GM21367 (cell line): ENCODE results near the gene CTDP1.

Experiments
- ATAC-seq: cut with Tn5 transposase; IDR thresholded peaks from one replicate; pipeline ENCODE4 v1.9.1; 2021; ENCODE audit not compliant: unreplicated experiment

The CTDP1 gene

DNA sequence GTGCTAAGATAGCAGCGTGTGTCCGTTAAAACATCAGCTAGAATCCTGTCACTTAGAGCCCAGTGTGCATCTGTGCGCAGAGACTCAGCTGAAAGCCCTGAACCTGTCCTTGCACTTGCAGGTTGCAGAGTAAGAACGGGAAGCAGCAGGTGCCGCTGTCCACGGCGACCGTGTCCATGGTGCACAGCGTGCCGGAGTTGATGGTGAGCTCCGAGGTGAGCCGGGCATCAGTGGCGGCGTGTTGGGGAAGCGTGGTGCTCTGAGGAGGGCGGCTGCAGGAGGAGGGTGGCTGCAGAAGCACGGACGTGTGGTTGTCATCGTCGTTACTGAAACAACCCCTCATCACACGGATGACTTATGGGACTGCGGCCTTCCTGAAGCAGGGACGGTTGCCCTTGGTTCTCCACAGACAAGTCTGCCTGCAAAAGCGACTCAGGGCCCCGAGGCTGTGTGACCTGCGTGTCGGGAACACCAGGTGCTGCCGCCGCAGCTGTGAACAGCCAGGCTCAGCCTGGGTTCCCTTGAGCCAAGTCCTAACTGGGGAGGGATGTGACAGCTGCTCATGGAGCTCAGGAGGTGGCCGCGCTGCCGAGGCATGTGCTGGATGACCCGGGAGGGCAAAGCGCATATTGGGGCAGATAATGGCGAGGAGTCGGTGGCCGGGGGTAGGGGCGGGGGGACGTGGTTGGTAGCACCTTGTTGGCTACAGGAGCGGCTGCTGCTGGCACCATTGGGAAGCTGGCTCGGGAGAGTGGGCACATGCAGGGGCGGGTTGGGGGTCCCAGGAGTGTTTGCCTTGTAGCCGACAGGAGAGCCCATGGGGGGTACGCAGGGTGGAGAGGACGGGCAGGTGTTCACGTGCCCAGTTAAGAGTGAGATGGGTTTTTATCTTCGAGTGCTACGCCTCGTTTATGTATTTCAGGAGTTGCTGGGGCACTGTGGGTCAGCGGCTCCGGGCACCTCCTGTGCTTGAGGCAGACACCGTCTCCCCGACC, 16.6 kb downstream of the CTDP1 start:
- no peak for ATAC-seq

DNA sequence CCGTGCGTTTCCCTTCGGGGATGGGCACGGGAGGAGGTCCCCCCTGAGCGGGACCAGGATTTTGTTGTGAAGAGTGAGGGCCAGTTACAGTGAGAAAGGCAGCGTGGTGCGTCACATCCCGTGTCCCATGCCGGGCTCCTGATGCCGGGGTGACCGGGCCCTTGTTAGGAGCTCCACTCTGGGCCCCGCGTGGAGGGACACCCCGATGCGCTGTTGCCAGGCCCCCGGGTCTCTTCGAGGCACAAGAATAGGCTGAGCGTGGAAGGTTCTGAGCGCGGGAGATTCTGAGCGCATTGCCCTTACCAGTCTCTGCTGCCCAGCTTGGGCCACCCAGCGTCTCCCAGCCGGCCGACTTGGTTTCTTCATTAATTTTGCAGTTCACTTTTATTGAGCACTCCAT, 17.6 kb downstream of the CTDP1 start:
- no peak for ATAC-seq

GRCh38 chr18:79697976-79698375, 18.4 kb downstream of the CTDP1 start:
- no peak for ATAC-seq

DNA sequence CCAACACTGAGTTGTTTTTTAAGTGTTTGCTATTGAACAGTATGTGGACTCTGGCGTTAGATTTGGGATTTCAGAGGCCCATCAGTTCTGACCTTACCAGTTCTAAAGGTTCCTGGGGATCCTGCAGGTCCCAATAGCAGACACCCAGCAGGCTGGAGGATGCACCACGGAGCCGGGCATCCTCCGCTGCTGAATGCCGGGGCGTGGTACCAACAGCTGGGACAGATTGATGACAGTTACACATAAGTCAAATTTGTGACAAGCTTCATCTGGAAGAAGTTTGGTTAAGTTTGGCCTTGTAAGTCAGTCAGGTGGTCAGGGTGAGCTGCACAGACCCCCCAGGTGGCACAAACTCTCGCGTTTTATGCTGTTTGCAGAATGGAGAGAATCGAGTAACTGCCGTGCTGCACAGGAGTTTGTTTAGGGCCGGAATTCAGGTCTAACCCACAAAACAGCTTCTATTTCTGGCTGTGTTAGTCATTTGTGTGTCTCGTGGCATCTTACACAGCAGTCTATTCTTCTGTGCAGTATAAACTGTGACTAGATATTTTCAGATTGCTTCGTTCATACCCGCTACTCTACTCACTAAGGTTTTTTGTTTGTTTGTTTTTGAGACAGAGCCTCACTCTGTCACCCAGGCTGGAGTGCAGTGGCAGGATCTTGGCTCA, 19.2 kb downstream of the CTDP1 start:
- no peak for ATAC-seq

- ATAC-seq: no peak
These were observed 20.1 kb downstream of the CTDP1 start for GRCh38 chr18:79699653-79700052.

DNA sequence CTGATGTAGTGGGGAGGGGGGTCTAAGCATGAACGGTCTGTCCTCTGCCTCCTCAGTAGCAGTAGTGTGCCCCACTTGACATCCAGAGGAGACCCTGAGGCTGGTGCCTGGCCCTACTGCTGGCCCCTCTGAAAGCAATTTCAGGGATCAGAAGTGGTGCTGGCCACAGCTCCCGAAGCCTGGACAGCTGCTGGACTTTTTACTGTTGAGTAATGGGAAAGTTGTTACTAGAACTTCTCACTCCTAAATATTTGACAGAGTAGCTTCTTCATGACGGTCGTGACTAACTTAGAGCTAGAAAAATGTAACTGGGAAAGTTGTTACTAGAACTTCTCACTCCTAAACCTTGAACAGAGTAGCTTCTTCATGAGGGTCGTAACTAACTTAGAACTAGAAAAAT, 23.3 kb downstream of the CTDP1 start:
- ATAC-seq: no peak

DNA sequence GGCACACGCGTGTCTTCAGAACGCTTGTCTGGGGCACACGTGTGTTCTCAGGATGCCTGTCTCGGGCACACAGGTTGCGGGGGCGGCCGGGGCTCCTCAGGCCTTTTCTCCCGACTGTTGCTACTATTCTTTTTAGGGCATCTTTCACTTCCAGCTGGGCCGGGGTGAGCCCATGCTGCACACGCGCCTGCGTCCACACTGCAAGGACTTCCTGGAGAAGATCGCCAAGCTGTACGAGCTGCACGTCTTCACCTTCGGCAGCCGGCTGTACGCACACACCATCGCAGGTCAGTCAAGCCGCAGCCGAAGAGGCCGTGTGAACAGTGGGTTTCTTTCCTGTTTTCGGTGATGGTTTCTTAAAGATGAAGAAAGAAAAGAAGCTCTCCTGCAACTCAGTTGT, 25.0 kb downstream of the CTDP1 start:
- no peak for ATAC-seq

GRCh38 chr18:79705272-79705671, 25.7 kb downstream of the CTDP1 start:
- ATAC-seq: no peak

DNA sequence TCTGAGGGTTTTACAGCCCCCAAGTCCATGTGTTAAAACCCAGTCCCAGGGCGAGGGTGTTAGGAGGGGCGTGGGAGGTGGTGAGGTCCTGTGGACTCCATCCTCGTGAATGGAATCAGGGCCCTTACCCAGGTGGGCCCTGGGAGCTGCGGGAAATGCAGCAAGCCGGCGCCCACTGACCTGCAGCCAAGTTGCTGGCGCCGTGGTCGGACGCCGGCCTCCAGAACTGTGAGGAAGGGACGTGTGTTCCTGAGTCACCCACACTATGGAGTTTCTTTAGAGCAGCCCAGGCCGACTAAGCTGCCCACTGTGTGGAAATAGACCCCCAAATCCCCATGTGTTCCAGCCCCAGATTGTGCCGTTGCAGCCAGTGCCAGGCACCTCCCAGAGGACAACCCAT, 26.4 kb downstream of the CTDP1 start:
- no peak for ATAC-seq

- ATAC-seq: no peak
These were observed 27.1 kb downstream of the CTDP1 start for GRCh38 chr18:79706658-79707057.

- ATAC-seq: no peak
These were observed 27.6 kb downstream of the CTDP1 start for GRCh38 chr18:79707239-79707638.

- no peak for ATAC-seq
These were observed 28.1 kb downstream of the CTDP1 start for GRCh38 chr18:79707671-79708070.

DNA sequence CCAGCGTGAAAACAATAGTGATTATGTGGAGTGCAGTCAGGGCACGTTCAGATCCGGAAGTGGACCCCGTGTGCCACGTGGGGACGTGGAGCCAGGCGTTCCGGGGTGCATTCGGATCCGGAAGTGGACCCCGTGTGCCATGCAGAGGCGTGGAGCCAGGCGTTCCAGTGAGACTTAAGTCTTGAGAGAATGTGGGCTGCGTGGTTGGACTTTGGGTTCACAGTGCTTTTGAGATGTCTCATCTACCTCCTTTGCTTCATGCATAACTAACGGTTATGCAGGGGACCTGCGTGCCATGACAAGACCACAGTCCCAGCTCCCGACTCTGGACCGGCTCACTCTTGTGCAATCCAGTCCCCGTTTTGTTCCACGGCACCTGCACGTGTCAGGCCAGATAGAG, 28.8 kb downstream of the CTDP1 start:
- ATAC-seq: no peak

DNA sequence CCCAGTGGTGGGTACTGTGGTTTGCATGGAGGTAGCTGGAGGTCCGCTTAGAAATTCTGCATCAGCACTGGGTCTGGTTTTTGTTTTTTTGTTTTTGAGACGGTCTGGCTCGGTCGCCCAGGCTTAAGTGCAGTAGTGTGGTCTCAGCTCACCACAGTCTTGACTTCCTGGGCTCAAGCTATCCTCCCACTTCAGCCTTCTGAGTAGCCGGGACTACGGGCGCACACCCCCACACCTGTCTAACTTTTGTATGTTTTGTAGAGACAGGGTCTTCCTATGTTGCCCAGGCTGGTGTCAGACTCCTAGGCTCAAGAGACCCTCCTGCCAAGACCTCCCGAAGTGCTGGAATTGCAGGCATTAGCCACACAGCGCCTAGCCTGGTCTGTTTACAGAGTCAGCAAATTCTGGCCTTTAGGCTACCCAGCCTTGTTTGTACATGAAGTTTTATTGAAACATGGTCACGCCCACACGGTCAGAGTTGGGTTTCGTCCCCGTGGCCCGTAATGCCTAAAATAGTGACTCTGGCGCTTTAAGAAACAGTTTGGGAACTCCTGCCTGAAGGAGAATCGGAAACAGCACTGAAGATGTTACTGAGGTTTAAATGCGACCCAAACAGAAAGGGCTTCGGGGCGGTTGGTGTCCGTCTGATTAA, 32.7 kb downstream of the CTDP1 start:
- ATAC-seq: no peak

DNA sequence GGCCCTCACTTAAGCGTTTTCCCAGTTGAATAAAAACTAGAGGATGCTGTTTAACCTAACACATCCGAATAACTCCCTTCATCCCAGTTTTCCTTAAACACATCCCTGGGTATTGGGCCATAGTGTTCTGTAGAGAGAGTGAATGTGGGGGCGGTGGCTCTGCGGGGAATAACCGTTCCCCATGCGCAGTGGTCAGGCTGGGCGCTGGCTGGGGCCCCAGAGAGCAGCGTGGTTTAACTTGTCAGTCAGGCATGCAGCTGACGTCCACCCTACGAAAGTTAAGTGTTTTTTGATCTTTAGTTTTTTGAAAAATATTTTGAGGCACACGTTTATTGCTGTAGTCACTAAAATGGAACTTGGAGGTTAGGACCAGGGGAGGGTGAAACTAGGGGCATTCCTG, 33.7 kb downstream of the CTDP1 start:
- ATAC-seq: no peak

DNA sequence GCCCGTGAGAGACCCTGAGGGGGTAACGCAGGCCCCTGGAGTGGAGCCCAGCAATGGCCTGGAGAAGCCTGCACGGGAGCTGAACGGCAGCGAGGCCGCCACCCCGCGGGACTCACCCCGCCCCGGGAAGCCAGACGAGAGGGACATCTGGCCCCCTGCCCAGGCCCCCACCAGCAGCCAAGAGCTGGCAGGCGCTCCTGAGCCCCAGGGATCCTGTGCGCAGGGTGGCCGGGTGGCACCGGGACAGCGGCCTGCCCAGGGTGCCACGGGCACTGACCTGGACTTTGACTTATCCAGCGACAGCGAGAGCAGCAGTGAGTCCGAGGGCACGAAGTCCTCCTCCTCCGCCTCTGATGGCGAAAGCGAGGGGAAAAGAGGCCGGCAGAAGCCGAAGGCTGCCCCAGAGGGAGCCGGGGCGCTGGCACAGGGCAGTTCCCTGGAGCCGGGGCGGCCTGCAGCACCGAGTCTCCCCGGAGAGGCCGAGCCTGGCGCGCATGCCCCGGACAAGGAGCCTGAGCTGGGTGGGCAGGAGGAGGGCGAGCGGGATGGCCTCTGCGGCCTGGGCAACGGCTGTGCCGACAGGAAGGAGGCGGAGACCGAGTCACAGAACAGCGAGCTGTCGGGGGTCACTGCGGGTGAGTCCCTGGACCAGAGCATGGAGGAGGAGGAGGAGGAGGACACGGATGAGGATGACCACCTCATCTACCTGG, 35.1 kb downstream of the CTDP1 start:
- no peak for ATAC-seq

- no peak for ATAC-seq
These were observed 35.7 kb downstream of the CTDP1 start for GRCh38 chr18:79715280-79715679.

- no peak for ATAC-seq
These were observed 37.5 kb downstream of the CTDP1 start for GRCh38 chr18:79717059-79717458.

DNA sequence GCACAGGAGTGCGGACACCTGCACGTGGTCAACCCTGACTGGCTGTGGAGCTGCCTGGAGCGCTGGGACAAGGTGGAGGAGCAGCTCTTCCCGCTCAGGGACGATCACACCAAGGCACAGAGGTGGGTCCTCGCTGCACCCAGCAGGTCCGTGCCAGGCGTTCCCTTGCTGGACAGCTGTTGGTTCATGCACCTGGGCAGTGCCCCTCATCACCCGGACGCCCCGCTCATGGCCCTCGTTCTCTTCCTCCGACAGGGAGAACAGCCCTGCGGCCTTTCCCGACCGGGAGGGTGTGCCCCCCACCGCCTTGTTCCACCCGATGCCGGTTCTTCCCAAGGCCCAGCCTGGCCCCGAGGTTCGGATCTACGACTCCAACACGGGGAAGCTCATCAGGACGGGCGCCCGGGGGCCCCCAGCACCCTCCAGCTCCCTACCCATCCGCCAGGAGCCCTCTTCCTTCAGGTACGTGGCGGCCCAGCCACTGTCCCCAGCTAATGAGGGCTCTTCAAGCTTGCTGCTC, 38.0 kb downstream of the CTDP1 start:
- no peak for ATAC-seq

- no peak for ATAC-seq
These were observed 38.5 kb downstream of the CTDP1 start for GRCh38 chr18:79718126-79718525.
